ENCODE data around the gene ZNF346.
"Not testable (repeated sequence)": the region's sequence is repeated elsewhere in the genome, so short reads cannot be mapped to it uniquely, and the experiment has no call there.

DNA sequence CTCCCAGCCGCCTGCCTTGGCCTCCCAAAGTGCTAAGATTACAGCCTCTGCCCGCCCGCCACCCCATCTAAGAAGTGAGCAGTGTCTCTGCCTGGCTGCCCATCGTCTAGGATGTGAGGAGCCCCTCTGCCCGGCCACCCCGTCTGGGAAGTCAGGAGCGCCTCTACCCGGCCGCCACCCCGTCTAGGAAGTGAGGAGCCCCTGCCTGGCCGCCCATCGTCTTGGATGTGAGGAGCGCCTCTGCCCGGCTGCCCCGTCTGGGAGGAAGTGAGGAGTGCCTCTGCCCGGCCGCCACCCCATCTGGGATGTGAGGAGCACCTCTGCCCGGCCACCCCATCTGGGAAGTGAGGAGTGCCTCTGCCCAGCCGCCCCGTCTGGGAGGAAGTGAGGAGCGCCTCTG lies 38.9 kb upstream of the ZNF346 start:
- TF ChIP-seq, protein P1, sequence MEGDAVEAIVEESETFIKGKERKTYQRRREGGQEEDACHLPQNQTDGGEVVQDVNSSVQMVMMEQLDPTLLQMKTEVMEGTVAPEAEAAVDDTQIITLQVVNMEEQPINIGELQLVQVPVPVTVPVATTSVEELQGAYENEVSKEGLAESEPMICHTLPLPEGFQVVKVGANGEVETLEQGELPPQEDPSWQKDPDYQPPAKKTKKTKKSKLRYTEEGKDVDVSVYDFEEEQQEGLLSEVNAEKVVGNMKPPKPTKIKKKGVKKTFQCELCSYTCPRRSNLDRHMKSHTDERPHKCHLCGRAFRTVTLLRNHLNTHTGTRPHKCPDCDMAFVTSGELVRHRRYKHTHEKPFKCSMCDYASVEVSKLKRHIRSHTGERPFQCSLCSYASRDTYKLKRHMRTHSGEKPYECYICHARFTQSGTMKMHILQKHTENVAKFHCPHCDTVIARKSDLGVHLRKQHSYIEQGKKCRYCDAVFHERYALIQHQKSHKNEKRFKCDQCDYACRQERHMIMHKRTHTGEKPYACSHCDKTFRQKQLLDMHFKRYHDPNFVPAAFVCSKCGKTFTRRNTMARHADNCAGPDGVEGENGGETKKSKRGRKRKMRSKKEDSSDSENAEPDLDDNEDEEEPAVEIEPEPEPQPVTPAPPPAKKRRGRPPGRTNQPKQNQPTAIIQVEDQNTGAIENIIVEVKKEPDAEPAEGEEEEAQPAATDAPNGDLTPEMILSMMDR (conservative IDR thresholded peaks at IDR 0.05; ENCODE audit: low read length), result not testable (repeated sequence)
- TF ChIP-seq EZH2phosphoT487 (IDR thresholded peaks at IDR 0.05; ENCODE audit: borderline replicate concordance, low read depth, low read length), result not testable (repeated sequence)
